Measurements from ENCODE around the gene KSR1. TPM values are rescaled to one million over a fixed set of nuclear protein-coding genes. Genes with fewer than 3 reads are reported as not detected.
A peak's percentile ranks its signal among the peaks of the same experiment; 100 is the strongest.

KSR1 gene
- total and polyA plus RNA-seq, 10 of the 15 experiments (the other 5 are each of a cell fraction or from before 2014, with no cell fraction given) = 0.97 to 66.6 (median 22.9) TPM

DNA sequence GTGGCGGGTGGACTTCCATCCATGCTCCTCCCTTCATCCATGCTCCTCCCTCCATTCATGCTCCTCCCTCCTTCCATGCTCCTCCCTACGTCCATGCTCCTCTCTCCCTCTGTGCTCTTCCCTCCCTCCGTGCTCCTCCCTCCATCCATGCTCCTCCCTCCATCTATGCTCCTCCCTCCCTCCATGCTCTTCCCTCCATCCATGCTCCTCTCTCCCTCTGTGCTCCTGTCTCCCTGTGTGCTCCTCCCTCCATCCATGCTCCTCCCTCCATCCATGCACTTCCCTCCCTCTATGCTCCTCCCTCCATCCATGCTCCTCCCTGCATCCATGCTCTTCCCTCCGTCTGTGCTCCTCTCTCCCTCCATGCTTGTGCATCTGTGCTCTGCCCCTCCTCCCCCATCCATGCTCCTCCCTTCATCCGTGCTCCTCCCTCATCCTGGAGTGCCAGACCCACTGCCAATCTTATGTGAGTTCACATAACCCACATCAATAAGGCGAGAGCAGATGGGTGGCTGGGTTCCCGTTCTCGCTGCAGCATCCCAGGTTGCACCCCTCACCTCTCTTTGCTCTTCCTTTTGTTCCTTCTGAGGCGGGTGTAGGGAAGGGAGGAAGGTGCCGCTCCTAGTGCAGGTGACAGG, 22.8 kb downstream of the KSR1 start (continued):
- TF ChIP-seq PKNOX1 (IDR thresholded peaks at IDR 0.05) = 0 out of 2 replicates have a peak, but pooled peaks have one; percentile 14

DNA sequence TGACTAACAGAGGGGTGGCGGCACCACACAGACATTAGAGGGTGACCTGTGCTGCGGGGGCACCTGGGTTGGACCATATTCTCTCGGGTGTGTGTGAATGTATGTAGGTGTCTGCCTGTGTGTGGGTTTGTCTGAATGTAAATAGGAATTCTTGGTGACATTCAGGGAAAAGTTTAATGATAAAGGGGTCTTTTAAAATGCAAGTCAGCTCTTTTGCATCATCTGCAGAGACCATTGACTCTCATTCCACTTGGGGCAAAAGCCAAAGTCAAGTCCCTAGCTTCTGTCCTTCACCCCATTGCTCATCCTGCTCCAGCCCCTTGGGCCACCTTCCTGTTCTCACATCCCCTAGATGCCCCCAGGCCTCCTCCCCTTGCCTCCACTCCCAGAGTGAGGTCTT, 23.6 kb downstream of the KSR1 start:
- H3K79me2 ChIP-seq (ENCODE audit: control insufficient read depth, insufficient read depth, low read length) = peaks cover 73% of the 10 kb centered on the region
- intact Hi-C loops (cut with micrococcal nuclease; ENCODE audit: unreplicated experiment) (no loop called here), in situ Hi-C loops (cut with MboI) (loop anchor here (25.0 kb wide), 2 partner anchors 1082 to 1407 kb away; partner anchors contain the start of genes FLOT2, PIGS and UNC119)
- H3K27me3 ChIP-seq (replicated peaks in 1 of 2; ENCODE audit: control insufficient read depth in 2 of 2, insufficient read depth in 2 of 2, low read length in 1 of 2) = no peaks in the 10 kb centered on the region
- FAIRE-seq (no peak), ATAC-seq (no peak), DNase-seq (ENCODE audit: low read depth, low spot score) (no peak)
- WGBS (ENCODE audit: insufficient coverage, insufficient replicate concordance, low lambda C conversion rate, missing lambda C conversion rate) = 96% methylated on average over 3 of the region's 3 CpGs
- SMC1A ChIA-PET (ENCODE audit: uncharacterized antibody, unreplicated experiment) = interaction anchor here (1.3 to 5.1 kb wide), 7 partner anchors 7 to 65 kb away, joined by 4 to 44 read pairs (median 19); partner anchors contain the start of gene KSR1
- H3K27ac ChIP-seq (ENCODE audit: control insufficient read depth, insufficient read depth) = no peak overlapping the region
- H3K9ac ChIP-seq (ENCODE audit: control insufficient read depth, insufficient read depth, low read length) = no peak overlapping the region
- no peaks in the 10 kb centered on the region; the same call in 2 of the 3 replicates for H3K9me3 ChIP-seq (replicated peaks; ENCODE audit: control insufficient read depth, insufficient read depth, low read length)
- RAD21 ChIA-PET (ENCODE audit: unreplicated experiment) = interaction anchor here (1.4 to 3.1 kb wide), 4 partner anchors 13 to 65 kb away, joined by 7 to 17 read pairs (median 8); no protein-coding TSS in a partner anchor
- no peak overlapping the region for H3K4me3 ChIP-seq
- H3K36me3 ChIP-seq (ENCODE audit: control insufficient read depth in 2 of 2, insufficient read depth in 2 of 2, low read length in 1 of 2) = peaks cover 3 to 13% of the 10 kb centered on the region in 2 experiments; a peak in 3 of 4 replicates
- CTCF ChIA-PET = interaction anchor here (2.2 kb wide), 1 partner anchor 21 kb away, joined by 8 read pairs; no protein-coding TSS in a partner anchor
- BruUV-seq (replicated peaks) = no TSS peak
- no peak overlapping the region for H2AFZ ChIP-seq (ENCODE audit: control insufficient read depth, low read depth, low read length)
- TF ChIP-seq SMARCA5 (IDR thresholded peaks at IDR 0.05) (no peak), SKIL (IDR thresholded peaks at IDR 0.05; ENCODE audit: low read depth, poor library complexity, severe bottlenecking) (no peak), RB1 (IDR thresholded peaks at IDR 0.05; ENCODE audit: borderline replicate concordance) (no peak), POLR2AphosphoS2 (IDR thresholded peaks at IDR 0.05; ENCODE audit: low read depth, low read length) (no peak), HDAC6 (IDR thresholded peaks at IDR 0.05; ENCODE audit: unreplicated experiment) (no peak), PAX8 (IDR thresholded peaks at IDR 0.05) (no peak), CHD2 (IDR thresholded peaks at IDR 0.05; ENCODE audit: borderline replicate concordance, low read depth, low read length) (no peak), SIN3A (IDR thresholded peaks at IDR 0.05; ENCODE audit: low read depth, low read length) (no peak), RCOR1 (conservative IDR thresholded peaks at IDR 0.05; ENCODE audit: low read depth, low read length) (no peak), CHD4 (IDR thresholded peaks at IDR 0.05) (no peak)
- TF ChIP-seq, protein P1, sequence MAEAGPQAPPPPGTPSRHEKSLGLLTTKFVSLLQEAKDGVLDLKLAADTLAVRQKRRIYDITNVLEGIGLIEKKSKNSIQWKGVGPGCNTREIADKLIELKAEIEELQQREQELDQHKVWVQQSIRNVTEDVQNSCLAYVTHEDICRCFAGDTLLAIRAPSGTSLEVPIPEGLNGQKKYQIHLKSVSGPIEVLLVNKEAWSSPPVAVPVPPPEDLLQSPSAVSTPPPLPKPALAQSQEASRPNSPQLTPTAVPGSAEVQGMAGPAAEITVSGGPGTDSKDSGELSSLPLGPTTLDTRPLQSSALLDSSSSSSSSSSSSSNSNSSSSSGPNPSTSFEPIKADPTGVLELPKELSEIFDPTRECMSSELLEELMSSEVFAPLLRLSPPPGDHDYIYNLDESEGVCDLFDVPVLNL (IDR thresholded peaks at IDR 0.05; ENCODE audit: low read depth, low read length) = no peak
- TF ChIP-seq, protein P2, sequence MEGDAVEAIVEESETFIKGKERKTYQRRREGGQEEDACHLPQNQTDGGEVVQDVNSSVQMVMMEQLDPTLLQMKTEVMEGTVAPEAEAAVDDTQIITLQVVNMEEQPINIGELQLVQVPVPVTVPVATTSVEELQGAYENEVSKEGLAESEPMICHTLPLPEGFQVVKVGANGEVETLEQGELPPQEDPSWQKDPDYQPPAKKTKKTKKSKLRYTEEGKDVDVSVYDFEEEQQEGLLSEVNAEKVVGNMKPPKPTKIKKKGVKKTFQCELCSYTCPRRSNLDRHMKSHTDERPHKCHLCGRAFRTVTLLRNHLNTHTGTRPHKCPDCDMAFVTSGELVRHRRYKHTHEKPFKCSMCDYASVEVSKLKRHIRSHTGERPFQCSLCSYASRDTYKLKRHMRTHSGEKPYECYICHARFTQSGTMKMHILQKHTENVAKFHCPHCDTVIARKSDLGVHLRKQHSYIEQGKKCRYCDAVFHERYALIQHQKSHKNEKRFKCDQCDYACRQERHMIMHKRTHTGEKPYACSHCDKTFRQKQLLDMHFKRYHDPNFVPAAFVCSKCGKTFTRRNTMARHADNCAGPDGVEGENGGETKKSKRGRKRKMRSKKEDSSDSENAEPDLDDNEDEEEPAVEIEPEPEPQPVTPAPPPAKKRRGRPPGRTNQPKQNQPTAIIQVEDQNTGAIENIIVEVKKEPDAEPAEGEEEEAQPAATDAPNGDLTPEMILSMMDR (IDR thresholded peaks at IDR 0.05 in 2 of 3, conservative IDR thresholded peaks at IDR 0.05 in 1 of 3; ENCODE audit: control insufficient read depth in 2 of 3, extremely low read depth in 1 of 3, insufficient read depth in 1 of 3, low read depth in 3 of 3, low read length in 3 of 3) = no peak
- POLR2A ChIA-PET = interaction anchor here (1.3 to 2.6 kb wide), 4 partner anchors 9 to 21 kb away, joined by 3 to 11 read pairs (median 8); no protein-coding TSS in a partner anchor
- H4K20me1 ChIP-seq (ENCODE audit: control insufficient read depth, insufficient read depth) = no peaks in the 10 kb centered on the region
- peaks cover 54% of the 10 kb centered on the region for H3K4me1 ChIP-seq (ENCODE audit: control insufficient read depth, insufficient read depth, low read length)
- no peak overlapping the region for H3K4me2 ChIP-seq (ENCODE audit: control insufficient read depth, insufficient read depth)

Data from GM12878 (cell line).